IMR-90 (cell line): ENCODE results near the gene PTPN22. TPM values are rescaled to one million over a fixed set of nuclear protein-coding genes. Genes with fewer than 3 reads are reported as not detected.

Experiments used
- ATAC-seq: fragments of 200-7000 bp; cut with Tn5 transposase; 2 replicates; pipeline ENCODE4 v1.9.1; 2020; ENCODE audit warnings: low read depth, mild to moderate bottlenecking, moderate library complexity
- BruUV-seq: library from RNA; stranded (reverse); fragments of 400-500 nt; replicated peaks from 2 replicates; lab custom pipeline; 2021; lab: Mats Ljungman, UMichigan
- CTCF ChIA-PET: fragments of 300-600 bp; formaldehyde crosslinking; extraction: SDS; loops from one replicate; lab custom pipeline; 2021; ENCODE audit warnings: antibody characterized with exemption; lab: Yijun Ruan, JAX
- POLR2A ChIA-PET: fragments of 300-600 bp; sonication (Branson Sonifier 250); formaldehyde crosslinking; loops from one replicate; lab custom pipeline; 2022; ENCODE audit warnings: antibody characterized with exemption; ENCODE audit not compliant: unreplicated experiment; lab: Charles Lee
- DNase-seq: peaks from one replicate; pipeline ENCODE4 v3.0.0; 2013
- H2AFZ ChIP-seq: replicated peaks from 2 replicates; pipeline ENCODE3; 2013; ENCODE audit warnings: low read length, mild to moderate bottlenecking; ENCODE audit not compliant: poor library complexity
- H2AK5ac ChIP-seq: 2 replicates; pipeline ENCODE4 v1.6.1; 2013; ENCODE audit warnings: low read depth, low read length, inconsistent platforms
- H2AK9ac ChIP-seq: replicated peaks from 2 replicates; pipeline ENCODE3; 2013; ENCODE audit warnings: mild to moderate bottlenecking, low read depth, low read length, moderate library complexity; ENCODE audit not compliant: poor library complexity
- H2BK120ac ChIP-seq: 2 replicates; pipeline ENCODE4 v1.6.1; 2013; ENCODE audit warnings: low read depth, low read length, inconsistent platforms
- H2BK15ac ChIP-seq: 3 replicates; pipeline ENCODE4 v1.6.1; 2013; ENCODE audit warnings: low read depth, low read length, inconsistent platforms
- H2BK20ac ChIP-seq: 2 replicates; pipeline ENCODE4 v1.6.1; 2013; ENCODE audit warnings: low read depth, mild to moderate bottlenecking, inconsistent platforms, low read length, moderate library complexity
- H2BK5ac ChIP-seq: 2 replicates; pipeline ENCODE4 v1.6.1; 2013; ENCODE audit warnings: mild to moderate bottlenecking, low read depth, low read length, inconsistent platforms; ENCODE audit not compliant: poor library complexity, severe bottlenecking
- H3K14ac ChIP-seq: replicated peaks from 2 replicates; pipeline ENCODE4 v1.6.1; 2013; ENCODE audit warnings: low read depth, low read length, inconsistent platforms
- H3K18ac ChIP-seq: 2 replicates; pipeline ENCODE4 v1.6.1; 2013; ENCODE audit warnings: low read depth, low read length, control low read depth
- H3K23ac ChIP-seq: 2 replicates; pipeline ENCODE4 v1.6.1; 2013; ENCODE audit warnings: low read depth, low read length, inconsistent platforms
- H3K27ac ChIP-seq: 2 replicates; pipeline ENCODE4 v1.5.1; 2013; ENCODE audit warnings: mild to moderate bottlenecking, control low read depth, low read length; ENCODE audit not compliant: insufficient read depth
- H3K27me3 ChIP-seq: 2 replicates; pipeline ENCODE4 v1.6.1; 2013; ENCODE audit warnings: low read length; ENCODE audit not compliant: control insufficient read depth, insufficient read depth
- H3K36me3 ChIP-seq: 2 replicates; pipeline ENCODE4 v1.6.1; 2013; ENCODE audit warnings: low read length, mixed read lengths; ENCODE audit not compliant: control insufficient read depth, insufficient read depth
- H3K4ac ChIP-seq: 2 replicates; pipeline ENCODE4 v1.6.1; 2013; ENCODE audit warnings: low read depth, low read length, inconsistent platforms
- H3K4me1 ChIP-seq: 2 replicates; pipeline ENCODE4 v1.6.1; 2013; ENCODE audit warnings: low read length, mixed read lengths; ENCODE audit not compliant: control insufficient read depth, insufficient read depth
- H3K4me2 ChIP-seq: 2 replicates; pipeline ENCODE4 v1.6.1; 2013; ENCODE audit warnings: low read depth, mild to moderate bottlenecking, control low read depth, low read length, moderate library complexity
- H3K4me3 ChIP-seq: 2 replicates; pipeline ENCODE4 v1.5.1; 2013; ENCODE audit warnings: low read depth, mild to moderate bottlenecking, control low read depth, low read length, moderate library complexity; ENCODE audit not compliant: insufficient read depth
- H3K56ac ChIP-seq: 2 replicates; pipeline ENCODE4 v1.6.1; 2013; ENCODE audit warnings: low read length, inconsistent platforms; ENCODE audit not compliant: insufficient read depth; ENCODE audit errors: extremely low read depth
- H3K79me1 ChIP-seq, 2 experiments: 2 replicates each; pipeline ENCODE4 v1.6.1; 2013; ENCODE audit warnings: low read length in 2 of 2, inconsistent platforms in 1 of 2, low read depth in 1 of 2
- H3K9ac ChIP-seq: 2 replicates; pipeline ENCODE4 v1.6.1; 2013; ENCODE audit warnings: low read depth, low read length, control low read depth
- H3K9me1 ChIP-seq: 2 replicates; pipeline ENCODE4 v1.6.1; 2013; ENCODE audit warnings: low read length, inconsistent platforms; ENCODE audit not compliant: insufficient read depth
- H3K9me3 ChIP-seq: 2 replicates; pipeline ENCODE4 v1.6.1; 2013; ENCODE audit warnings: low read length; ENCODE audit not compliant: control insufficient read depth, insufficient read depth
- H4K20me1 ChIP-seq: 2 replicates; pipeline ENCODE4 v1.6.1; 2013; ENCODE audit warnings: low read length, inconsistent platforms; ENCODE audit not compliant: insufficient read depth
- H4K5ac ChIP-seq: 2 replicates; pipeline ENCODE4 v1.6.1; 2013; ENCODE audit warnings: mild to moderate bottlenecking, low read depth, low read length, control low read depth
- H4K8ac ChIP-seq, 2 experiments: 2 replicates each; pipeline ENCODE4 v1.6.1; 2013; ENCODE audit warnings: low read depth in 2 of 2, low read length in 2 of 2, control low read depth in 1 of 2, inconsistent platforms in 1 of 2
- H4K91ac ChIP-seq: 2 replicates; pipeline ENCODE4 v1.6.1; 2013; ENCODE audit warnings: low read depth, low read length, inconsistent platforms; ENCODE audit not compliant: insufficient read depth
- CEBPB ChIP-seq: IDR thresholded peaks from 2 replicates; pipeline ENCODE4 v1.6.1; 2012; ENCODE audit warnings: low read depth, low read length, improper control_type of control experiment
- MXI1 ChIP-seq: IDR thresholded peaks from 2 replicates; pipeline ENCODE4 v1.6.1; 2012; ENCODE audit warnings: low read depth, mild to moderate bottlenecking, low read length, moderate library complexity, borderline replicate concordance
- NFE2L2 ChIP-seq: fragments of 150-350 bp; IDR thresholded peaks from 2 replicates; pipeline ENCODE4 v1.6.1; 2016; ENCODE audit warnings: low read depth, mild to moderate bottlenecking, low read length
- RFX5 ChIP-seq: IDR thresholded peaks from 2 replicates; pipeline ENCODE4 v1.8.0; 2012; ENCODE audit warnings: low read depth, mild to moderate bottlenecking, low read length, moderate library complexity
- WGBS, 2 experiments: methylation state at CpG; one replicate each; pipeline versions ENCODE4 v1.1.5 to v1.1.7; 2013; ENCODE audit warnings: missing lambda C conversion rate in 2 of 2; ENCODE audit not compliant: insufficient read length in 1 of 2; ENCODE audit errors: extremely low coverage in 2 of 2; 5-methylcytosine and 5-hydroxymethylcytosine counted together
- dilution Hi-C: fragments of 300-500 bp; cut with HindIII; formaldehyde crosslinking; loops from one replicate; pipeline ENCODE4 v1.14.3; 2018; ENCODE audit warnings: low sequenced_read_pairs; ENCODE audit not compliant: unreplicated experiment
- in situ Hi-C: fragments of 300-500 bp; cut with MboI; formaldehyde crosslinking; loops from 3 replicates; pipeline ENCODE4 v1.14.3; 2019; ENCODE audit warnings: low sequenced_read_pairs, inconsistent platforms, mixed read lengths
- intact Hi-C: fragments of 100-400 bp; cut with micrococcal nuclease; formaldehyde crosslinking; loops from 2 replicates; pipeline ENCODE4 v1.10.0; 2022
- polyA plus RNA-seq, 3 experiments: library from polyadenylated mRNA; depleted of rRNA; stranded (reverse); fragments of >200 nt; gene quantifications; 2 replicates each; pipeline ENCODE4 v1.2.3, GENCODE V29; 2012; ENCODE audit warnings: low replicate concordance in 1 of 3
- total RNA-seq: library from RNA; depleted of rRNA; stranded (reverse); fragments of >200 nt; gene quantifications from 2 replicates; pipeline ENCODE4 v1.2.3, GENCODE V29; 2012
- TF ChIP-seq, protein P1 (sequence below): conservative IDR thresholded peaks from 2 replicates; pipeline ENCODE4 v1.5.1; 2012; ENCODE audit warnings: mild to moderate bottlenecking, low read depth, low read length, improper control_type of control experiment

Gene PTPN22
- total and polyA plus RNA-seq, 2 of the 4 experiments (the other 2 are of a cell fraction): 0.14 to 0.18 TPM

DNA sequence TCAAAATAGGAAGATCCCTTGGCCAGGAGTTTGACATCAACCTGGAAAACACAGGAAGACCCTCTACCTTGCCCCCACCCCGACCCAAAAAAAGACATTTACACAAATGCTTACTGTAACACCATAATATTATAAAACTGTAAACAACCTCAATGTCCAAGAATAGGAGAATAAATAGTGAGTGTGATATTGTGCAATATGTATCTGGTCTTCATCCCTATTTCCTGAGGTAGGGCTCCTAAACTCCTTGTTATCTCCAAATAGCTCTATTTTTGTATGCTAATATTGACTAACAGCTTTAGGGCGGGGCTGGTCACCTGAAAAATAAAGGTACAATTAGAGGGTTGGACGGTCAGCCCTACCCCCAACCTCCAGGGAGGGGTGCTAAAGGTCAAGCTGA lies 82.7 kb downstream of the PTPN22 start:
- no peak overlapping the region for H3K4me3 ChIP-seq
- no peak overlapping the region for H3K56ac ChIP-seq
- H2BK5ac ChIP-seq: no peak overlapping the region
- no peak overlapping the region for H2BK20ac ChIP-seq
- peaks cover 15% of the 10 kb centered on the region; the same call in 1 of the 2 replicates for H4K20me1 ChIP-seq
- ATAC-seq (no peak), DNase-seq (no peak)
- TF ChIP-seq CEBPB: peak; percentile 88
- no peak for TF ChIP-seq MXI1
- TF ChIP-seq, protein P1, sequence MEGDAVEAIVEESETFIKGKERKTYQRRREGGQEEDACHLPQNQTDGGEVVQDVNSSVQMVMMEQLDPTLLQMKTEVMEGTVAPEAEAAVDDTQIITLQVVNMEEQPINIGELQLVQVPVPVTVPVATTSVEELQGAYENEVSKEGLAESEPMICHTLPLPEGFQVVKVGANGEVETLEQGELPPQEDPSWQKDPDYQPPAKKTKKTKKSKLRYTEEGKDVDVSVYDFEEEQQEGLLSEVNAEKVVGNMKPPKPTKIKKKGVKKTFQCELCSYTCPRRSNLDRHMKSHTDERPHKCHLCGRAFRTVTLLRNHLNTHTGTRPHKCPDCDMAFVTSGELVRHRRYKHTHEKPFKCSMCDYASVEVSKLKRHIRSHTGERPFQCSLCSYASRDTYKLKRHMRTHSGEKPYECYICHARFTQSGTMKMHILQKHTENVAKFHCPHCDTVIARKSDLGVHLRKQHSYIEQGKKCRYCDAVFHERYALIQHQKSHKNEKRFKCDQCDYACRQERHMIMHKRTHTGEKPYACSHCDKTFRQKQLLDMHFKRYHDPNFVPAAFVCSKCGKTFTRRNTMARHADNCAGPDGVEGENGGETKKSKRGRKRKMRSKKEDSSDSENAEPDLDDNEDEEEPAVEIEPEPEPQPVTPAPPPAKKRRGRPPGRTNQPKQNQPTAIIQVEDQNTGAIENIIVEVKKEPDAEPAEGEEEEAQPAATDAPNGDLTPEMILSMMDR: no peak
- no peak for TF ChIP-seq RFX5
- no peak for TF ChIP-seq NFE2L2
- no peak overlapping the region for H2AFZ ChIP-seq
- no peak overlapping the region for H2AK9ac ChIP-seq
- no peak overlapping the region for H3K4me2 ChIP-seq
- no TSS peak for BruUV-seq
- in situ Hi-C loops (no loop called here), dilution Hi-C loops (no loop called here), intact Hi-C loops (no loop called here)
- H3K4me1 ChIP-seq: peaks cover 12% of the 10 kb centered on the region
- WGBS, 2 experiments: no CpG with 5 or more reads among the region's 3 CpGs
- H2AK5ac ChIP-seq: no peak overlapping the region
- H3K9me3 ChIP-seq: no peaks in the 10 kb centered on the region
- peaks cover 4% of the 10 kb centered on the region for H3K36me3 ChIP-seq
- peaks cover 52 to 73% of the 10 kb centered on the region in 2 experiments for H3K79me1 ChIP-seq
- no peak overlapping the region for H3K9ac ChIP-seq
- no peak overlapping the region for H4K91ac ChIP-seq
- H3K9me1 ChIP-seq: peaks cover 11% of the 10 kb centered on the region
- ChIA-PET POLR2A (no interaction called here), CTCF (no interaction called here)
- H2BK15ac ChIP-seq: no peak overlapping the region
- H3K14ac ChIP-seq: no peak overlapping the region
- no peak overlapping the region for H3K23ac ChIP-seq
- no peak overlapping the region for H2BK120ac ChIP-seq
- no peak overlapping the region for H3K4ac ChIP-seq
- no peak overlapping the region for H3K18ac ChIP-seq
- H4K8ac ChIP-seq: no peak overlapping the region
- H3K27ac ChIP-seq: no peak overlapping the region
- H4K5ac ChIP-seq: no peak overlapping the region
- no peaks in the 10 kb centered on the region for H3K27me3 ChIP-seq
